Raji (cell line): Measurements from ENCODE around the gene SPIRE2.

Experiments used
- POLR2A ChIP-seq: IDR thresholded peaks from 2 replicates; pipeline ENCODE4 v1.6.1; 2011; ENCODE audit warnings: low read depth, low read length, control low read depth; ENCODE audit not compliant: insufficient read depth

The SPIRE2 gene

DNA sequence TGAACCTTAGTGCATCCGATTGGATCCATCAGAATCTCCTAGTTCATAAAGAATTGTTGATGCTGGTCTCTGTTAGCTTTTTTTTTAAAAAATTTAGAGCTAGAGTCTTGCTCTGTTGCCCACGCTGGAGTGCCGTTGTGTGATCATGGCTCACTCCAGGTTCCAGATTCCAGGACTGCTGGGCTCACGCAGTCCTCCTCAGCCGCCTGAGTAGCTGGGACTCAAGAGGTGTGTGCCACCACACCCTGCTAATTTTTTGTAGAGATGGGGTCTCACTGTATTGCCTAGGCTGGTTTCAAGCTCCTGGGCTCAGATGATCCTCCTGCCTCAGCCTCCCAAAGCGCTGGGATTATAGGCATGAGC lies 53.1 kb downstream of the SPIRE2 start:
- TF ChIP-seq POLR2A: no peak

DNA sequence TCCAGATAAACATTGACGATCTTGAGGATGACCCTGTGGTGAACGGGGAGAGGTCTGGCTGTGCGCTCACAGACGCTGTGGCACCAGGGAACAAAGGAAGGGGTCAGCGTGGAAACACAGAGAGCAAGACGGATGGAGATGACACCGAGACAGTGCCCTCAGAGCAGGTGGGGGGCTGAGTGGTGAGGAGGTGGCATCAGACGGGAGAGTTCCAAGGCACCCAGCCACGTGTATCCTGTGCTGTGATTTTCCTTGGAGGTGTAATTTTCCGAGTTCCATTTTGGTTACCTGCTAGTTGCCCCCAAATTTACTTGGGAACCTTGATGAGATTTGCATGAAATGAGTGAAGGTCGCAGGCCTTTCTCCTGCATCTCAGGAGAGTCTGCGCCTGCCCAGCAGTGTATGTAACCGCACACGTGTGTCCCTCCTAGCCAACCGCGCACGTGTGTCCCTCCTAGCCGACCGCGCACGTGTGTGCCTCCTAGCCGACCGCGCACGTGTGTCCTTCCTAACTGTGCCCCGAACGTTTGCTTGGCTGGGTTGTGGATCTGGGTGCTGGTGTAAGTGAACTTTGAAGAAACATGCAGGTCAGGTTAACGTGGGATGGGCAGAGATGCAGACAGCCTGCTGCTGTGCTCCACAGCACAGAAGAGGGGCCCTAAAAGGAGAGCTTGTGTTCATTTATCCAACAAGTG lies 55.2 kb downstream of the SPIRE2 start:
- TF ChIP-seq POLR2A: no peak

DNA sequence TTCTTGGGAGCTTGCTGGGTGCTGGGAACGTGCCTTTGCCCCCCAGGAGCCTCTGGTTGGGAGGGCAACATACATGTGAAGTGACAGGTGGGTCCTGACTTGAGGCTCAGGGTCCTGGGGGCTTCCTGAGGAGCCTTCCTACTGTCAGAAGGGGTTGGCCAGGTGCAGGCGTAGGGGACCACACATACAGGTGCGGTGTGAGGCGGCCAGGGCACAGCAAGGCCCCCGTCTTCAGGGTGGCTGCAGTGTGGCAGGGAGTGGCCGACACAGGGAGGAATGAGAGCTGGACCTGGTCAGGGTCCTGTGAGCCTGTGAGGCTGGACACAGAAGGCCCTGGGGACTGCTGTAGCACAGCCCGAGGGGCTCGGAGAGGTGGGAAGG lies 55.8 kb downstream of the SPIRE2 start:
- TF ChIP-seq POLR2A: no peak

DNA sequence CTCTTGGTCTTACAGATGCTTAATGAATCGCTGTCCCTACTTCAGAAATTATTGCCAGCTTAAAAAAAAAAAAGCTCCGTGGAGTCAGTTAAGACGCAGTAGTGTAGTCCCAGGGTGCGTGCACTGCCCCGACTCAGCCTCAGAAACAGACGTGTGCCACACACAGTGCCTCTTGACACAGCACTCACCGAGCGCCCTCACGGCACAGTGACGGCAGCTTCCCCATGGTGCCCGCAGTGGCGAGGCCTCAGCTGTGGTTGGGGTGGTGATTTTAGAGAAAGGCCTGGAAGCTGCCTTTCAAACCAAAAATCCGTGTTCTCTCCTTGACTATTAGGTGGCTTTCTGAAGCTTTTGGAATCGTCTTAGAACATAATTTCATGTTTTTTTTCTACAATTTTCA lies 59.0 kb downstream of the SPIRE2 start:
- no peak for TF ChIP-seq POLR2A

DNA sequence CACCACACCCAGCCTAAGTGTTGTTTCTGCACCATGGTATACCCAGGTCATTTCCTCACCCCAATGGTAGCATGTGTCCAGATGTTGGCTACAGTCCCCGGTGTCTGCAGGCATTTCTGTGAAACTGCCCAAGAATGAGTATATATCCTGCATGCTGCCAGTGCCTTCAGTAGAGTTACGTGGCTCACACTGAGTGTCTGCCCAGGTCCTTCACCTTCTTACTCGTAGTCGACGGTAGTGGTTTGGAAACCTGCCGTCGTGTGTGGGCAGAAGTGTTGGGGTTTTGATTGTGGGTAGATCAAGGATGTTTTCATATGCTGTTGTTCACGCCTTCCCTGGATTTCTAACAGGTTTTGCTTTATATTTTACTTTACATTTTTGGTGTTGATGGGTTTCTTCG lies 61.9 kb downstream of the SPIRE2 start:
- no peak for TF ChIP-seq POLR2A

DNA sequence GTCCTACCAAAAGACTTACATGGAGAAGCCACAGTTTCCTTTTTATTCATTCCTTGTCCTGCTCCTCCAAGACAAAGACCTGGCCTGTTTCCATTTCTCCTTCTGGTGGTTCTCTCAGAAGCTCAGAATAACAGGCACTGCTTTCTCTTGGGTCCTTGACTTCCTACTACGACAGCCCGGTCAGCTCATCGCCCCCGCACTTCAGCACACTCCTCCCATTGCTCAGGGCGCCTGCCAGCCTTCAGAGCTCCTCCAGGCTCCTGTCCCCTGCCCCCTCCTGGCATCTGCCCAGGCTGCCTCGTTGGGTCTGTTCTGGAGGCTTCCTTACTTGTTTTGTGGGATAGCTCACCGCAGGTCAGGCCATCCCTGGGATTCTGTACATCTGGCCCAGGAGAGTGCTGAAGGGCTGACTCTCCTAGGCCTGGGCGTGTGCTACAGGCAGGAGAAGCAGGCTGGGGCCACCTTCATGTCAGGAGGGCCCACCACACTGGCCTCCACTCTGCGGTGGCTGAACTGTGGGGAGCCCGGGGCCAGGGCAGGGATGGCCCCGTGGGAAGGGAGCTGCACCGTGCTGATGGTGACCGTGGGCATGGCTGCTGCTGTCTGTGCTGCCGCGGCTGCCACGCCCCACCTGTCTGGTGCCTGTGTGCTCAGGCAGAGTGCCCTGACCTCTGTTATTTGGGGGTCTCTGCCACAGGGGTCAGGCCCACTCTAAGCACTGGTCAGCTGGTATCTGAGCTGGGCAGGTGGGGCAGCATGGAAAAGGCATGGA lies 62.8 kb downstream of the SPIRE2 start:
- TF ChIP-seq POLR2A: no peak

DNA sequence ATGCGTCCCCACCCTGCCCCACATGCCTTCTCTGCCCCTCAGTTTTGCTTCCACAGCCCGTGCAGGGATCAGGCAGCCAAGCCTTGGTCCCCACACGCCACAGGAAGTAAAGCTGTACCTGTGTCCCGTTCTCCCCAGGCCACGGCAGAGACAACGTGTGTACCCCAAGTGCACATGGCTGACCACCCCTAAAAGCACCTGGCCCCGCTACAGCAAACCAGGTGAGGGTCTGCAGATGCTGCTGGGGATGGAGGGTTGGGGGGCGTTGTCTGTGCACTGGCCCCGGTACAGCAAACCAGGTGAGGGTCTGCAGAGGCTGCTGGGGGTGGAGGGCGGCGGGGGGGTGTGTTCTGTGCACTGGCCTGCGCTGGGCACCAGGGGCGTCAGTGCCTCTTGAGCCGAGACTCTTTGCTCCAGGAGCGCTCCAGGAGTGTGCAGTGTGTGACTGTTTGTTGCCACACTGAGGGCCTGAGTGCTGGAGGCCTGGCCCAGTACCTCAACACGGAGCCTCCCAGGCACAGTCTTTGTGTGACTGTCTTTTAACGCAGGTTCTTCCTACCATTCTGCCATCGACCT lies 63.9 kb downstream of the SPIRE2 start:
- no peak for TF ChIP-seq POLR2A

DNA sequence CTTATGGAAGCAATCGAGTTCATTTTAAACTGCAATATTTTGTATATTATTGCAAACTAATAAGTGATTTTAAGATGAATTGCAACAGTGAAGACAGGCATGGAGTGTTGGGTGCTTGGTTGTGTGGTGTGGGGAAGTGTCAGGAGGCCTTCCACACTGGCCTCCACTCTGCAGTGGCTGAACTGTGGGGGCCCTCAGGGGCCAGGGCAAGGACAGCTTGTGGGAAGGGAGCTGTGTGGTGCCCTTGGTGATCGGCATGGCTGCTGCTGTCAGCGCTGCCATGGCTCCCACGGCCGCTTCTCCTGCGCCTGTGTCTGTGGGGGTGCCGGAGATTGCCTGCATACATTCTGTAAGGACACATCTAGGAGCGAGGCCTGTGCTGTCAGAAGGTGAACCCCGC lies 64.4 kb downstream of the SPIRE2 start:
- TF ChIP-seq POLR2A: no peak

DNA sequence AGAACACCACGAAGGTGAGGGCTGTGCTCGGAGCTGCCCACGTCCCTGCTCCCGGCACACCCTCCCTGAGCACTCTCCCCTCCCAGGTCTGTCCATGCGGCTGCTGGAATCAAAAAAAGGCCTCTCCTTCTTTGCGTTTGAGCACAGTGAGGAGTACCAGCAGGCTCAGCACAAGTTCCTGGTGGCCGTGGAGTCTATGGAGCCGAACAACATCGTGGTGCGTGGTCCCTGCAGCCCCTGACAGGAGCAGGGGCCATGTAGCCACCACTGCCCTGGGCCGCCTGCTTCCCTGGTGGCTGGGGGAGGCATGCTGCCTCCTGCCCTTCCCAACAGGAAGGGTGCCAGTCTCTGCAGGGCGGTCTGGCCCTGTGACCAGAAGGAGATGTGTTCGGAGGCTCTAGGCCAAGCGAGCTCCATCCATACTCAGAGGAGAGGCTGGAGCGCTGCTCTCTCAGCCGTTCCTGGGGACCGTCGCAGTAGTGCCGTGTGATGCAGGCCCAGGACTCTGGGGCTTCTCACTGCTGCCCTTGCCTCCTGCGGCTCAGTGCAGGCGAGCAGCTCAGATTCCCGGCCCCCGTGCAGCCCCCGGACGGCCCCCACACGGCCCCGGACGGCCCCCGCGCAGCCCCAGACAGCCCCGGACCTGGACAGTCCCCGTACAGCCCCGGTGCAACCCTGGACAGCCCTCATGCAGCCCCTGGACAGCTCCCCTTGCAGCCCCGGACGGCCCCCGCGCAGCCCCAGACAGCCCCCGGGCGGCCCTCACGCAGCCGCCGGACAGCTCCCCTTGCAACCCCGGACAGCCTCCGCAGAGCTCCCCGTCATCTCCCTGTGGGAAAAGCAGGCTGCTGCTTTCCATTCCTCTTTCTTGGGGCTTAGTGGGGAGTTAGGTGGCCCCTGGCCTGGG lies 65.6 kb downstream of the SPIRE2 start:
- TF ChIP-seq POLR2A: no peak

DNA sequence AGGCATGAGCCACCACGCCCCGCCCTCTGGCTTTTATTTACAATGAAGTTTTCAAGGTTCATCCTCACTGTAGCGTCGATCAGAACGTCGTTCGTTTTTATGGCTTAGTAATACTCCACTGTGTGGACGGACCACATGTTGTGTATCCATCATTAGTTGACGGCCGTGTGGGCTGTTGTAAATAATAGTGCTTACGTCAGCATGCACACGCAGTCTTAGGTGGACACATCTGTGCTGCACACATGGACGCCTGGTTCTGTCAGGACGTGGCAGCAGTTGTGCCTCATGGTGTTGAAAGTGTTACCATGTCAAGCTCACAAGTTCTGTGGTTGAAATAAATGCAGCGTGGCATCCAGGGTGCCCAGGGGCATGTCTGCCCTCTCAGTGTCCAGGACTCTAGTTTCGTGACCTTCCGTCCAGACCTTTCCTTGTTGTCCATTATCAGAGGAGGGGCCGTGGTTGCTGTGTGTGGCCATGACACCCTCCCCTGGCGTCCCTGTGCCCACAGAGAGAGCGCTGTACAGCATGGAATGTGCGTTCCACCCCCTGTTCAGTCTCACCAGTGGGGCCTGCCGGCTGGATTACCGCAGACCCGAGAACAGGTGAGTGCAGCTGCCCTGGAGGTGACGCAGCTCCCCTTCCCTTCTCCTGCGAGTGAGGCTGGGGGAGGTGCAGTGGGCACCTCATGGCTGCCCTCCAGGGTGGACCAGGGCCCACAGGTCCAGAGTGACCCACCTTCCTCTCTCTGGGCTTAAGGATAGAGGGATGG lies 67.4 kb downstream of the SPIRE2 start:
- no peak for TF ChIP-seq POLR2A

DNA sequence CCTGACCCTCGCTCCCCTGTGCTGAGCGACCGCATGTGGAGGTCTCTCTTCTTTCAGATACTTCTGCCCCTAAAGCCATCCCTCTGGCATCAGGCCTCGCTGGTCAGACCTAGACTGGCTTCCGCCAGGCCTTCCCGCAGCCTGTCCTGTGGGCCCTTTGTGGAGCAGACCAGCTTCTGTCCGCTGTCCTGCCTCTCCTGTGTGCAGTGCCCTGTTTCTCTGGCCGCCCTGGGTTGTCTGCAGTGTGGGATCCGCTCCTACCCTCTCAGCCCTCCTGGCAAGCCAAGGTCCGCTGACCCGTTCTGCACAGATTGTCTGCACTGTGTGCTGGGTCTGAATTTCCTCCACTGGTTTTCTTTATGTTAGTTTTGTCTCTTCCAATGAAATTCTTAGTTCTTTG lies 68.9 kb downstream of the SPIRE2 start:
- no peak for TF ChIP-seq POLR2A

DNA sequence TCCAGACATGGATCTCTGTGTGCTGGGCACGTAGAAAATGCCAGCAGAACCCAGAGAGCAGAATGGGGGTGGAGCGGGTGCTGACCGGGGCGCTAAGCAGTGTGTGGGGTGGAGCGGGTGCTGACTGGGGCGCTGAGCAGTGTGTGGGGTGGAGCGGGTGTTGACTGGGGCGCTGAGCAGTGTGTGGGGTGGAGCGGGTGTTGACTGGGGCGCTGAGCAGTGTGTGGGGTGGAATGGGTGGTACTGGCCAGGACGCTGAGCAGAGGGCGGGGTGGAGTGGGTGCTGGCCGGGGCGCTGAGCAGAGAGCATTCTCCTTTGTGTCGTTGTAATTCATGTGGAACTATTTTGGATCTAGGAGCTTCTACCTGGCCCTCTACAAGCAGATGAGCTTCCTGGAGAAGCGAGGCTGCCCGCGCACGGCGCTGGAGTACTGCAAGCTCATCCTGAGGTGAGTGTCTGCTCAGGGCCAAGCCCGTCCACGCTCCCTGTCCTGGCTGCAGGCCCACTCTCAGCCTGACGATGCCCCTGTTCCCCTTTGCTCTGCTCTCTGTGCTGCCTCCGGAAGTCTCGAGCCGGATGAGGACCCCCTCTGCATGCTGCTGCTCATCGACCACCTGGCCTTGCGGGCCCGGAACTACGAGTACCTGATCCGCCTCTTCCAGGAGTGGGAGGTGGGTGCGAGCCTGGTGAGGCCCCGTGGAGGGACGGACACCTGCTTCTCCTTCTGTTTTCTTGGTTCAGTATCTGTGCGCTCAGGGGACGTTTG lies 70.1 kb downstream of the SPIRE2 start:
- TF ChIP-seq POLR2A: no peak

DNA sequence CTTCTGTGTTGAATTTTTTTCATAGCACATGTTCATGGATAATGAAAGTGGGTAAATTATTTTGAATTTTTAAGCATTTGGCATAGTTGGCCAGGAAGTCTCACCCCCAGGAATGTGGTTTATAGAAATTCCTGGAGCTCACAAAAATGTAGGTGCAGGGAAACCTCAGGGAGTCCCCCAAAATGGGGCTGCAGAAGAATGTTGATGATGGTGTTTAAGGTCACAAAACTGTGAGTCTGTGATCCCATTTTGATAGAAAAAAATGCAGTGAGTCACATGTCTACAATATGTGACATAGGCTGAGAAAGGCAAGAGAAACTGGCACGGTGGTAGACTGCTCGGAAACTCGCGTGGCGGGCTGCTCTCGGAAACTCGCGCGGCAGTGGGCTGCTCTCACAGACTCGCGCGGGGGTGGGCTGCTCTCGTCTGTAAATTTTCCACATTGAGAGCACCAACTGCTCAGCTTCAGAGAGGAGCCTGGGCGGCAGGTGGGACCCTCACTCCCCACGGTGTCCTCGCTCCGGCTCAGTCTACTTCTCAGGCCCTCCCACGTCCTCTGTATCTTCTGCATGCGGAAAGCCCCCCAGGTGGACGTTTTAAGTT lies 71.7 kb downstream of the SPIRE2 start:
- TF ChIP-seq POLR2A: no peak

DNA sequence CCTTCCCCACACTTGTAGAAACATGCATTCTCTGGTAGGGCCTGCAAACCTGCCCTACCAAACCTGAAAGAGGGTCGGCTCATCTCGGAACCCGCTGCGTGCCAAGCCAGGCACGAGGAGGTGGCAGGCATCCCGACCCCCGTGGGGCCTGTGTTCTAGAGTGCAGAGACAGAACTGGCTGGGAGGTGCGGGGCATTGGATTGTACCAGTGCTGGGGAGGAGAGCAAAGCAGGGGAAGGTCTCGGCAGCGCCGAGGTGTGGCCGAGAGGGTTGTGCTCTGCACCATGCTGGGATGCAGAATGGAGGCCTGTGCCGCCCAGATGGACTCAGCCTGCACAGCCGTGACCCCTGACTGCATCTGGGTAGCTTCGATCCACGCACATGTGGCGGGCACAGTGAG lies 72.6 kb downstream of the SPIRE2 start:
- no peak for TF ChIP-seq POLR2A
